Endothelial cell (in vitro differentiated cells): ENCODE measurements around the gene CC2D1A. TPM values are rescaled to one million over a fixed set of nuclear protein-coding genes. Genes with fewer than 3 reads are reported as not detected.
A peak's percentile ranks its signal among the peaks of the same experiment; 100 is the strongest.

ENCODE experiments used
- DNase-seq: peaks from one replicate; pipeline ENCODE4 v3.0.0; 2021; ENCODE audit warnings: low spot score
- H3K27ac Mint-ChIP-seq: one replicate; pipeline ENCODE4 v1.8.0; 2021; ENCODE audit warnings: mixed read lengths, inconsistent platforms; ENCODE audit not compliant: unreplicated experiment
- H3K27me3 Mint-ChIP-seq: one replicate; pipeline ENCODE4 v1.8.0; 2021; ENCODE audit warnings: mild to moderate bottlenecking, moderate library complexity, mixed read lengths, inconsistent platforms; ENCODE audit not compliant: unreplicated experiment
- H3K36me3 Mint-ChIP-seq: one replicate; pipeline ENCODE4 v1.8.0; 2021; ENCODE audit warnings: mild to moderate bottlenecking, low read depth, mixed read lengths, inconsistent platforms; ENCODE audit not compliant: unreplicated experiment
- H3K4me1 Mint-ChIP-seq: one replicate; pipeline ENCODE4 v1.8.0; 2021; ENCODE audit warnings: mild to moderate bottlenecking, mixed read lengths, inconsistent platforms; ENCODE audit not compliant: unreplicated experiment
- H3K4me3 Mint-ChIP-seq: one replicate; pipeline ENCODE4 v1.8.0; 2021; ENCODE audit warnings: mild to moderate bottlenecking, mixed read lengths, inconsistent platforms; ENCODE audit not compliant: unreplicated experiment
- H3K9me3 Mint-ChIP-seq: one replicate; pipeline ENCODE4 v1.8.0; 2021; ENCODE audit warnings: mixed read lengths, inconsistent platforms; ENCODE audit not compliant: unreplicated experiment
- CTCF ChIP-seq: fragments of 200-600 bp; sonication (generic); IDR thresholded peaks from one replicate; pipeline ENCODE4 v1.5.0; 2021; ENCODE audit warnings: antibody characterized with exemption; ENCODE audit not compliant: unreplicated experiment
- total RNA-seq: library from RNA; stranded (reverse); fragmentation: NEBNext Ultra II Directional; extraction: Animal tissue kit (Norgen Biotek cat#: 25700); gene quantifications from one replicate; pipeline ENCODE4 v1.2.1, GENCODE V29; 2021; ENCODE audit not compliant: unreplicated experiment

CC2D1A gene
- total RNA-seq, 1 donor from 2014 or later: 17.1 TPM

DNA sequence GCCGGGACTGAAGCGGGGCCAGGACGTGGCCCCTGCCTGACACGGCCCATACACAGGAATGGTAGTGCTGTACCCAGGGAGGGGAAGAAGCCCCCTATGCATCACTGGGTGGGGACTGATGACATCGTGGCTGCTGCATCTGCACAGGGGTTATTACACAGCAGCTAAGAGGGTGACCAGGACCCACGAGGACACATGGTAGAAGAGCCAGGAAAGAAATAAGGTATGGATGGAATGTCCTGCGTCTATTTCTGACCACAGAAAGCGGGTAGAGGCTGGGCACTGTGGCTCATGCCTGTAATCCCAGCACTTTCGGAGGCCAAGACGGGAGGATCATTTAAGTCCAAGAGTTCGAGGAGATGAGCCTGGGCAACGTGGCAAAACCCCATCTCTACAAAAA, 70.4 kb downstream of the CC2D1A start:
- no peak for DNase-seq
- Mint-ChIP-seq H3K9me3 (no peaks in the 10 kb centered on the region), H3K4me1 (peaks cover 12% of the 10 kb centered on the region), H3K36me3 (peaks cover 14% of the 10 kb centered on the region), H3K27ac (no peak overlapping the region), H3K27me3 (peaks cover 14% of the 10 kb centered on the region), H3K4me3 (no peak overlapping the region)
- TF ChIP-seq CTCF: no peak

DNA sequence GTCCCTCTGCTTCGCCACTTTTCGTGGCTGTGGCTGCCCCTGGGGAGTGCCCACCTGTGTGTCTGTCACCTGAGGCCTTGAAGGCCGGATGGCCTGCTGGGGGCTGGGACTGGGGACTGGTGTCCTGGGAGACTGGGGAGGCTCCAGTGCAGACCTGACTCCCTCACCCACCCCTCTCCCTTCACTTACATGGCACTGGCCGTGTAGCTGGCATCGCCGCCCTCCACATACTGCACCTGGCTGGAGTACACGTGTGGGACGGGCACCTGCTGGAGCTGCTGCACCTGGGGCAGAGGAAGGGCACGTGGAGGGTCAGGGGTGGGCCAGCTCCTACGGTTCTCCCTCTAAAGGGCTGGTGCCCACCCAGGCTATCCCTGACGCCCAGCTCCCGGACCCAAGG, 71.8 kb downstream of the CC2D1A start:
- H3K27ac Mint-ChIP-seq: no peak overlapping the region
- peaks cover 14% of the 10 kb centered on the region for H3K36me3 Mint-ChIP-seq
- peaks cover 14% of the 10 kb centered on the region for H3K27me3 Mint-ChIP-seq
- DNase-seq: no peak
- no peak overlapping the region for H3K4me3 Mint-ChIP-seq
- peaks cover 12% of the 10 kb centered on the region for H3K4me1 Mint-ChIP-seq
- no peaks in the 10 kb centered on the region for H3K9me3 Mint-ChIP-seq
- TF ChIP-seq CTCF: no peak

GRCh38 chr19:13978351-13979243, 72.6 kb downstream of the CC2D1A start:
- Mint-ChIP-seq H3K27me3 (peaks cover 11% of the 10 kb centered on the region), H3K9me3 (no peaks in the 10 kb centered on the region), H3K4me3 (no peak overlapping the region), H3K4me1 (peaks cover 12% of the 10 kb centered on the region), H3K36me3 (peaks cover 14% of the 10 kb centered on the region), H3K27ac (no peak overlapping the region)
- TF ChIP-seq CTCF: no peak
- peak; percentile 87 for DNase-seq

- no peak for TF ChIP-seq CTCF
- DNase-seq: no peak
- H3K36me3 Mint-ChIP-seq: peaks cover 10% of the 10 kb centered on the region
- H3K4me3 Mint-ChIP-seq: no peak overlapping the region
- H3K27ac Mint-ChIP-seq: no peak overlapping the region
- H3K4me1 Mint-ChIP-seq: peaks cover 9% of the 10 kb centered on the region
- peaks cover 10% of the 10 kb centered on the region for H3K27me3 Mint-ChIP-seq
- no peaks in the 10 kb centered on the region for H3K9me3 Mint-ChIP-seq
Measured at GRCh38 chr19:13979244-13979615, 73.2 kb downstream of the CC2D1A start.

GRCh38 chr19:13979686-13980085, 73.7 kb downstream of the CC2D1A start:
- Mint-ChIP-seq H3K27me3 (peaks cover 9% of the 10 kb centered on the region), H3K4me3 (no peak overlapping the region), H3K36me3 (peaks cover 7% of the 10 kb centered on the region), H3K9me3 (no peaks in the 10 kb centered on the region), H3K4me1 (peaks cover 5% of the 10 kb centered on the region), H3K27ac (no peak overlapping the region)
- TF ChIP-seq CTCF: no peak
- no peak for DNase-seq
